Adrenal gland (tissue), 12 donors: ENCODE measurements around the gene RFC2. TPM values are rescaled to one million over a fixed set of nuclear protein-coding genes. Genes with fewer than 3 reads are reported as not detected.

Experiments
- DNase-seq, 7 donors: peaks; one replicate each; pipeline ENCODE4 v3.0.0-alpha.2; 2019 to 2020
- H3K27ac ChIP-seq, 5 donors: fragments of 200-600 bp; sonication (generic) in 4 of 5; 1 replicate in 3 of 5; 2 replicates in 2 of 5; pipeline versions ENCODE4 v1.5.1 to v1.8.0; 2016 to 2020; ENCODE audit warnings: mild to moderate bottlenecking in 1 of 5
- H3K27me3 ChIP-seq: fragments of 200-600 bp; 2 replicates; pipeline ENCODE4 v1.8.0; 2021
- H3K36me3 ChIP-seq, 2 donors: fragments of 200-600 bp; replicated peaks in 1 of 2; 1 replicate in 1 of 2; 2 replicates in 1 of 2; pipeline versions ENCODE4 v1.5.1 to v1.8.0; 2018 to 2022
- H3K4me1 ChIP-seq, 2 donors: fragments of 200-600 bp; replicated peaks in 1 of 2; 1 replicate in 1 of 2; 2 replicates in 1 of 2; pipeline versions ENCODE4 v1.5.1 to v1.8.0; 2018 to 2021
- H3K4me3 ChIP-seq, 4 donors: fragments of 200-600 bp; sonication (generic) in 3 of 4; one replicate each; pipeline ENCODE4 v1.5.1; 2016 to 2018
- H3K9me3 ChIP-seq, 3 donors: fragments of 200-600 bp; sonication (generic) in 1 of 3; replicated peaks in 1 of 3; 1 replicate in 2 of 3; 2 replicates in 1 of 3; pipeline versions ENCODE4 v1.5.1 to v1.8.0; 2016 to 2021
- POLR2A ChIP-seq, 2 donors: fragments of 450-650 bp; IDR thresholded peaks; one replicate each; pipeline ENCODE4 v1.6.1; 2017; ENCODE audit warnings: antibody characterized with exemption in 2 of 2, mild to moderate bottlenecking in 2 of 2, moderate library complexity in 1 of 2
- WGBS, 4 donors: extraction: QIAGEN DNeasy Blood & Tissue Kit in 2 of 4; methylation state at CpG; one replicate each; pipeline versions ENCODE4 v1.1.5 to v1.1.7; 2013 to 2017; 5-methylcytosine and 5-hydroxymethylcytosine counted together
- intact Hi-C, 2 donors: fragments of 100-400 bp; cut with DNase I; formaldehyde crosslinking; loops; one replicate each; pipeline versions ENCODE4 v1.14.1 to v1.15.0; 2022 to 2023
- polyA plus RNA-seq, 3 donors: library from polyadenylated mRNA; stranded (reverse); fragments of 200-250 nt in 2 of 3; fragments of 350-450 nt in 1 of 3; fragmentation: Illumina TruSeq in 1 of 3; extraction: RNeasy Lipid Tissue Mini Kit (QIAGEN cat#74804) in 1 of 3; gene quantifications; one replicate each; pipeline ENCODE4 v1.2.3, GENCODE V29; 2013 to 2014
- total RNA-seq, 9 donors: library from RNA; depleted of rRNA in 4 of 9; stranded (reverse); fragments of >200 nt in 4 of 9; fragments of 120-200 nt in 1 of 9; fragmentation: NEBNext Ultra II Directional in 1 of 9; extraction: Animal tissue kit (Norgen Biotek cat#: 25700) in 1 of 9; gene quantifications; one replicate each; pipeline versions ENCODE4 v1.1.0 to v1.2.4, GENCODE V29; 2013 to 2023
- TF ChIP-seq, protein P1 (sequence below), 6 experiments: fragments of 450-650 bp in 4 of 6; fragments of 200-600 bp in 2 of 6; sonication (generic) in 1 of 6; IDR thresholded peaks; 1 replicate in 5 of 6; 2 replicates in 1 of 6; pipeline versions ENCODE4 v1.5.1 to v1.8.0; 2016 to 2021; ENCODE audit warnings: antibody characterized with exemption in 6 of 6, mild to moderate bottlenecking in 2 of 6, moderate library complexity in 1 of 6
- donor health status: healthy with polysubstance abuse.
- donor health status: Bipolar disorder and iron deficiency.
- donor health status: DM: yes; HTN: yes; CAD: no.
- donor health status: DM: no; HTN: no; CAD: no.
- donor health status: DM: no; HTN: no; CAD: no.
- donor health status: DM: yes; HTN: yes; CAD: no.

RFC2 gene
- total and polyA plus RNA-seq, 12 donors = 9.3 to 23.2 (median 14.6) TPM

DNA sequence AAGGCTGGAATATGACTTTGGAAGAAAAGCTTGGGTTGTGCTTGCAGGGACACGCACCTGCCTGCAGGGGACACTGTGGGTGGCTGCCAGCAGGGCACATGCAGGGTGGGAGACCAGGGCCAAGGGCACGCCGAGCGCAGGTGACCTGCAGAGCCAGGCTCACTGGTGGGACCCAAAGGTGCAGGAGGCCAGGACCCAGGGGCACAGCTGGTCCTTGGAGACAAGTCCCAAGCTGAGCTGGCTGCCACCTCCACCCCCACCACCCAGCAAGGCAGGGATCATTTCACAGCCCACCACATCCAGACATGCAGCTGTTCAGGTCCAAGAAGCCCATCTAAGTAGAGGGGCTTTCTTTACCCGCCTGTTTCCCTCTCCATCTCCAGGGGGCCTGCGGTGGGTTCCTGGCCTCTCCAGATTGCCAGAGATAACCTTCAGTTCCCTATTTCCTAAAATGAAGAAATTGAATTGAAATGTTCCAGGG is 21.2 kb upstream of the RFC2 start:
- Histone ChIP-seq H3K36me3 (no peaks in the 10 kb centered on the region), H3K4me1 (peaks cover 12 to 26% of the 10 kb centered on the region in 2 donors)
- WGBS, 4 donors = 58 to 78% (median 63%) methylated on average over 2 to 6 of the region's 6 CpGs

DNA sequence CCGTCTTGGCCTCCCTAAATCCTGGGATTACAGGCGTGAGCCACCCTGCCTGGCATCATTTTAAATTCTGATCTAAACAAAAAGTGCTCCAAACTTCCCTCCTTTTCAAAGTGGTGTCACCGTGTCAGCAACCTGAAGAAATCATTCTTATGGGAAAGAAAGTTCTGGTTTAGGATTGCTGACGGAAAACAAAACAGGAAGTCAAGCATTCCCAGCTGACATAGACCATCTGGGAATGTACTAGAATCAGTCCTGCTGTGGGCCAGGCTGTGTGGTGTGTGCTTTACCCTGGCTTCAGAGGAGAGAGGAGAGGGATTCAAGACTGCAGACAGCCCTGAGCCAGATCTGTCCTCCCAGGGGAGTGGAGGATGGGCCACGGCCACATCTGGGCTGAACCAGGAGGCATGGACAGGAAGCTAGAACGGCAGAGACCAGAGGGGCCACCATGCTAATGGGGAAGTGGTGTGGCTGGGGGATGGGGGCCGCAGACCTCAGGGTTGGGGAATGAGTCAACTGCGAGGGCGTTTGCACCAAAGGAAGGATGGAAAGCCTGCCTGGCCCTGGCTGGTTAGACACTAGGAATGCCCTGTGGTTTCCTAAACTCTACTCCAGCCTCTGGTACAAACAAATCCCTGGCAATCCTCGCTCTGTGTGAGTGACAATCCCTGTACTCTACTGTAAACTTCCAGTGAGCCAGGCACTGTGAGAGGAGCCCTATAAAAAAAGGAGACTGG is 18.3 kb upstream of the RFC2 start:
- intact Hi-C loops = loop anchor here in 1 of 2 donors (10.0 kb wide), 1 partner anchor 208 kb away; no protein-coding TSS in a partner anchor

More for the DNA sequence above, 21.2 kb upstream of the RFC2 start:
- Histone ChIP-seq H3K27ac (no peak overlapping the region), H3K4me3 (no peak overlapping the region), H3K9me3 (no peaks in the 10 kb centered on the region), H3K27me3 (no peaks in the 10 kb centered on the region)
- DNase-seq = no peak
- TF ChIP-seq, protein P1, sequence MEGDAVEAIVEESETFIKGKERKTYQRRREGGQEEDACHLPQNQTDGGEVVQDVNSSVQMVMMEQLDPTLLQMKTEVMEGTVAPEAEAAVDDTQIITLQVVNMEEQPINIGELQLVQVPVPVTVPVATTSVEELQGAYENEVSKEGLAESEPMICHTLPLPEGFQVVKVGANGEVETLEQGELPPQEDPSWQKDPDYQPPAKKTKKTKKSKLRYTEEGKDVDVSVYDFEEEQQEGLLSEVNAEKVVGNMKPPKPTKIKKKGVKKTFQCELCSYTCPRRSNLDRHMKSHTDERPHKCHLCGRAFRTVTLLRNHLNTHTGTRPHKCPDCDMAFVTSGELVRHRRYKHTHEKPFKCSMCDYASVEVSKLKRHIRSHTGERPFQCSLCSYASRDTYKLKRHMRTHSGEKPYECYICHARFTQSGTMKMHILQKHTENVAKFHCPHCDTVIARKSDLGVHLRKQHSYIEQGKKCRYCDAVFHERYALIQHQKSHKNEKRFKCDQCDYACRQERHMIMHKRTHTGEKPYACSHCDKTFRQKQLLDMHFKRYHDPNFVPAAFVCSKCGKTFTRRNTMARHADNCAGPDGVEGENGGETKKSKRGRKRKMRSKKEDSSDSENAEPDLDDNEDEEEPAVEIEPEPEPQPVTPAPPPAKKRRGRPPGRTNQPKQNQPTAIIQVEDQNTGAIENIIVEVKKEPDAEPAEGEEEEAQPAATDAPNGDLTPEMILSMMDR (IDR thresholded peaks at IDR 0.05) = peak in 5 of 6 experiments; percentile 20 to 48 (median 37)
- no peak for TF ChIP-seq POLR2A (IDR thresholded peaks at IDR 0.05)
- intact Hi-C loops = loop anchor here in 1 of 2 donors (10.0 kb wide), 1 partner anchor 211 kb away; no protein-coding TSS in a partner anchor

DNA sequence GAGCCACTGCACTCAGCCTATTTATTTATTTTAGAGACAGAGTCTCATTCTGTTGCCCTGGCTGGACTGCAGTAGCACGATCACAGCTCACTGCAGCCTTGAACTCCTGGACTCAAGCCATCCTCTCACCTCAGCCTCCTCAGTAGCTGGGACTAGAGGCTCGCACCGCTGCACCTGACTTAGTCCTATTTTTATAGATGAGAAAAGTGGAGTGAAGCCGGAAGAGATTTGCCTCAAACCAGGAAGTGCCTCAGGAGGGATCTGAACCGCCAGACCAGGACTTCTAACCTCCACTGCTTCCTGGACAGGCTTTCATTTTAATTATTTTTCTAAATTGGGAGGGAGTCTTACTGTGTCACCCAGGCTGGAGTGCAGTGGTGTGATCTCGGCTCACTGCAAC is 17.5 kb upstream of the RFC2 start:
- WGBS, 4 donors = 40 to 55% (median 51%) methylated on average over 6 of the region's 6 CpGs
- intact Hi-C loops = loop anchor here in 1 of 2 donors (10.0 kb wide), 1 partner anchor 207 kb away; no protein-coding TSS in a partner anchor
- no peak for TF ChIP-seq POLR2A (IDR thresholded peaks at IDR 0.05)
- TF ChIP-seq, protein P1 (IDR thresholded peaks at IDR 0.05) = no peak
- no peaks in the 10 kb centered on the region for H3K36me3 ChIP-seq
- H3K9me3 ChIP-seq = no peaks in the 10 kb centered on the region
- H3K27ac ChIP-seq = peak overlapping the region; percentile 60 to 88 (median 74)
- no peaks in the 10 kb centered on the region for H3K27me3 ChIP-seq
- H3K4me3 ChIP-seq = no peak overlapping the region
- H3K4me1 ChIP-seq = peaks cover 0 to 15% of the 10 kb centered on the region in 2 donors
- DNase-seq = peak in 1 of 7 donors; percentile 47

More for the DNA sequence above, 18.3 kb upstream of the RFC2 start:
- H3K36me3 ChIP-seq = no peaks in the 10 kb centered on the region
- DNase-seq = peak; percentile 57 to 88 (median 79)
- TF ChIP-seq, protein P1 (IDR thresholded peaks at IDR 0.05) = no peak
- no peak for TF ChIP-seq POLR2A (IDR thresholded peaks at IDR 0.05)
- H3K27me3 ChIP-seq = no peaks in the 10 kb centered on the region
- no peaks in the 10 kb centered on the region for H3K9me3 ChIP-seq
- peak overlapping the region; percentile 60 to 88 (median 74) for H3K27ac ChIP-seq
- peaks cover 0 to 15% of the 10 kb centered on the region in 2 donors for H3K4me1 ChIP-seq
- H3K4me3 ChIP-seq = no peak overlapping the region
- WGBS, 4 donors = 34 to 44% (median 39%) methylated on average over 7 to 10 of the region's 10 CpGs

DNA sequence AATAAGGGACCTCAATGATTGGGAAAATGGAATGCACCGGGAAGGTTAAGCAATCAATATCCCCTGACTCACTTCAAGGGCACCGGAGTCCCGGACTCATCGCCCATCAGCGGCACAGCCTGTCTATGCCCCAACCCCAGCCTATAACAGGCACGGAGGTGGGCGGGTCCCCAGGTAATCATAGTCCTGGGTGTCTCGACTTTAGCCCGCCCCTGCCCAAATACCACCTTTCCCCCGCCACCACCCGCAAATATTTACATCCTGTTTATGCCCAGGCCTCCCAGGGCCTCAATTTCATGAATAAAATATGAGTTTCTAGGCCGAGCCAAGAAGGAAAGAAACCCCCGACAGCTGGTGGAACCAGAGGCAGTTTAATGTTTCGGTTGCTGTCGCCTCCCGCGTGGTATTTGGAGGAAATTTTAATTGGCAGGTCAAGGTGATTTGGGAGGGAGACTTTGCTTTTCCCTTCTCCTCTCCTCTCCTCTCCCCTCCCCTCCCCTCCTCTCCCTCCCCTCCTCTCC is 15.6 kb upstream of the RFC2 start:
- H3K27me3 ChIP-seq = no peaks in the 10 kb centered on the region
- intact Hi-C loops = loop anchor here in 1 of 2 donors (10.0 kb wide), 1 partner anchor 205 kb away; no protein-coding TSS in a partner anchor

More for the DNA sequence above, 15.6 kb upstream of the RFC2 start:
- Histone ChIP-seq H3K9me3 (no peaks in the 10 kb centered on the region), H3K27ac (peak overlapping the region in 4 of 5 donors; percentile 51 to 80 (median 69)), H3K36me3 (no peaks in the 10 kb centered on the region), H3K4me3 (peak overlapping the region in 3 of 4 donors; percentile 40 to 71 (median 45)), H3K4me1 (peaks cover 0 to 15% of the 10 kb centered on the region in 2 donors)
- 0 to 1% (median 0%) methylated on average over 17 of the region's 17 CpGs for WGBS, 4 donors
- peak; percentile 66 to 89 (median 83) for DNase-seq
- TF ChIP-seq, protein P1 (IDR thresholded peaks at IDR 0.05) = no peak
- no peak for TF ChIP-seq POLR2A (IDR thresholded peaks at IDR 0.05)
